Lower leg skin (tissue), 4 donors: Measurements from ENCODE around the gene KCNA5. TPM values are rescaled to one million over a fixed set of nuclear protein-coding genes. Genes with fewer than 3 reads are reported as not detected.

Source experiments
- DNase-seq, 2 donors: peaks; one replicate each; pipeline ENCODE4 v3.0.0-alpha.2; 2019; ENCODE audit warnings: low spot score in 2 of 2
- H3K4me3 ChIP-seq: fragments of 200-600 bp; sonication (generic); 2 replicates; pipeline ENCODE4 v1.5.1; 2017; ENCODE audit warnings: mild to moderate bottlenecking, low read depth; ENCODE audit not compliant: poor library complexity, severe bottlenecking
- POLR2A ChIP-seq, 2 donors: fragments of 450-650 bp; IDR thresholded peaks; one replicate each; pipeline ENCODE4 v1.6.1; 2016 to 2017; ENCODE audit warnings: antibody characterized with exemption in 2 of 2, mild to moderate bottlenecking in 1 of 2, moderate library complexity in 1 of 2
- WGBS, 2 donors: methylation state at CpG; one replicate each; pipeline ENCODE4 v1.1.5; 2018; 5-methylcytosine and 5-hydroxymethylcytosine counted together
- intact Hi-C: fragments of 100-400 bp; cut with DNase I; formaldehyde crosslinking; loops from one replicate; pipeline ENCODE4 v1.15.0; 2023; ENCODE audit warnings: low total_unique reads
- total RNA-seq, 4 donors: library from RNA; depleted of rRNA; stranded (reverse); fragments of >200 nt; gene quantifications; one replicate each; pipeline ENCODE4 v1.1.0, GENCODE V29; 2016
- TF ChIP-seq, protein P1 (sequence below), 3 donors: fragments of 450-650 bp; IDR thresholded peaks; one replicate each; pipeline ENCODE4 v1.5.1; 2016; ENCODE audit warnings: antibody characterized with exemption in 3 of 3, mild to moderate bottlenecking in 3 of 3, moderate library complexity in 2 of 3

The KCNA5 gene
- total RNA-seq, 4 donors from 2014 or later, result 0.11 to 0.62 (median 0.33) TPM

DNA sequence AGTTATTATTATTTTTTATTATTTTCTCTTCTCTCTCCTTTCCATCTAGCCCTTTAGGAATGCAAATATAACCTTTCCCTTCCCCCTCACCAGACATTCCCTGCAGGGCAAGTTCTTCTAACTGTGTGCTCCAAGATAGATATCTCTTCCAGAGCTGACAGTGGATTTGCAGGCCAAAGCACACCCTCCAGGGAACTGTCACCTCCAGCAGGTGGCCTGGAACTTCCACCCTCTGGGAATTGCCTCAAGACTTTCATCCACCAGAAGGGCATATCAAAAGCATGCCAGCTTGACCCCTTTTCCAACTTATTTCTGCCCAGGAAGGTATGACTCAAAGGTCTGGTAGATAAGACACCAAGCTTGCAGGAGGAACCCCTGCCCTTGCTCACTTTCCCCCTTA lies 13.6 kb upstream of the KCNA5 start:
- H3K4me3 ChIP-seq, result no peak overlapping the region
- no peak for DNase-seq
- intact Hi-C loops, result no loop called here
- TF ChIP-seq POLR2A (IDR thresholded peaks at IDR 0.05), result no peak
- TF ChIP-seq, protein P1, sequence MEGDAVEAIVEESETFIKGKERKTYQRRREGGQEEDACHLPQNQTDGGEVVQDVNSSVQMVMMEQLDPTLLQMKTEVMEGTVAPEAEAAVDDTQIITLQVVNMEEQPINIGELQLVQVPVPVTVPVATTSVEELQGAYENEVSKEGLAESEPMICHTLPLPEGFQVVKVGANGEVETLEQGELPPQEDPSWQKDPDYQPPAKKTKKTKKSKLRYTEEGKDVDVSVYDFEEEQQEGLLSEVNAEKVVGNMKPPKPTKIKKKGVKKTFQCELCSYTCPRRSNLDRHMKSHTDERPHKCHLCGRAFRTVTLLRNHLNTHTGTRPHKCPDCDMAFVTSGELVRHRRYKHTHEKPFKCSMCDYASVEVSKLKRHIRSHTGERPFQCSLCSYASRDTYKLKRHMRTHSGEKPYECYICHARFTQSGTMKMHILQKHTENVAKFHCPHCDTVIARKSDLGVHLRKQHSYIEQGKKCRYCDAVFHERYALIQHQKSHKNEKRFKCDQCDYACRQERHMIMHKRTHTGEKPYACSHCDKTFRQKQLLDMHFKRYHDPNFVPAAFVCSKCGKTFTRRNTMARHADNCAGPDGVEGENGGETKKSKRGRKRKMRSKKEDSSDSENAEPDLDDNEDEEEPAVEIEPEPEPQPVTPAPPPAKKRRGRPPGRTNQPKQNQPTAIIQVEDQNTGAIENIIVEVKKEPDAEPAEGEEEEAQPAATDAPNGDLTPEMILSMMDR (IDR thresholded peaks at IDR 0.05), result no peak

DNA sequence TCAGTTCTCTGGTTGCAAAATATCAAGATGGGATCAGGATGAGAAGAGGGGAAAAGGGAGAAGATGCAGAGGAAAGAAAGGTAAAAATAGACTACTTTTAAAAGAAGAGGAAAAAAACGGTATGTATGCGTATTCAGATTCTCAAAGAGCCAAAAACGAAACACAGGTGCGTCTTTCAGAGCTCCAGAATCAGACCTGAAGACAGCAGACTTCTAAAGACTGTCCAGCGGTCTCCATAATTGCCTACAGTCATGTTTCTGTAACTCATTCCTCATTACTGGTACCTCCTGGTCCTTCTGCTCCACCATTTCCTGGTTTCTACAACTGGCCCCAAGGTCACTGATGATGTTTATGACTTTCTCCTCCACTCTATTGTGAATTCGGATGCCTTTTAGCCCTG lies 12.4 kb upstream of the KCNA5 start:
- DNase-seq, result no peak
- 84% methylated on average over 6 of the region's 6 CpGs for WGBS, 2 donors
- intact Hi-C loops, result no loop called here
- no peak for TF ChIP-seq POLR2A (IDR thresholded peaks at IDR 0.05)
- TF ChIP-seq, protein P1 (IDR thresholded peaks at IDR 0.05), result no peak
- H3K4me3 ChIP-seq, result no peak overlapping the region

DNA sequence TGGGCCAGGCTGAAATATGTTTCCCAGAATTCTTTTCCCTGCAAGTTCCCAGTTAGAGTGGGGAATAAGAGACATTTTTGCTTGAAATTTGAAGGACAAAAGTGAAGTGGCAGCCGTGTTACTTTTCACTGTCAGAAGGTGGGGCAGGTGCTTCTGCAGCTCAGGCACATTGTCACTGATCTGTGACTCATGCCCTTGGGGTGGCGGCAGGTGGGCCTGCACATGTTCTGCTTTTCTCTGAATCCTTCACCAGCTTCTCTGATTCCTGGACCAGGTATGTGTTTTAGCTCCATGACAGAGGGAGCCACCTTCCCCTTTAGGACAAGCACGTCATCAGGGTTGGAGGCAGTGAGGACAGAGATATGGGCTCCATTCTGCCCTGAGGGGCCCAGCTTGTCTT lies 11.7 kb upstream of the KCNA5 start:
- no peak overlapping the region for H3K4me3 ChIP-seq
- TF ChIP-seq, protein P1 (IDR thresholded peaks at IDR 0.05), result no peak
- no peak for TF ChIP-seq POLR2A (IDR thresholded peaks at IDR 0.05)
- intact Hi-C loops, result no loop called here
- DNase-seq, result no peak
- WGBS, 2 donors, result 92% methylated on average over 3 of the region's 3 CpGs

DNA sequence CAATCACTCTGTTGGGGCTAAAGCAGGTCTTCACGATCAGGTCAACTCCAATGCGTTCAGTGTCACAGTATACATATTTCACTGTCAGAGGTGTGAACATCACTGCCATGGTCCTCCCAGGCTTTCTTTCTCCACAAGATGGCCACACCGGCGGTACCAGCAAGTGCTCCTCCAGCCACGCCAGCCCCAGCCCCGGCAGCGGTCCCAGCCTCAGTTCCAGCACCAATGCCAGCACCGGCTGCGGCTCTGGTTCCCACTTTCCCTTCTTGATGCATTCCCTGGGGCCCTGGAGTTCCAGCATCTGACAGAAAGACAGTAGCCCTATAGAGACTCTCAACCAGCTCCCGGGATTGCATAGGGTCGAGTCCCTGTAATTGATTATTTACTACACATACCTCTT lies 10.9 kb upstream of the KCNA5 start:
- intact Hi-C loops, result no loop called here
- TF ChIP-seq POLR2A (IDR thresholded peaks at IDR 0.05), result no peak
- TF ChIP-seq, protein P1 (IDR thresholded peaks at IDR 0.05), result no peak
- no peak for DNase-seq
- H3K4me3 ChIP-seq, result no peak overlapping the region
- WGBS, 2 donors, result 96 to 98% methylated on average over 11 of the region's 11 CpGs

DNA sequence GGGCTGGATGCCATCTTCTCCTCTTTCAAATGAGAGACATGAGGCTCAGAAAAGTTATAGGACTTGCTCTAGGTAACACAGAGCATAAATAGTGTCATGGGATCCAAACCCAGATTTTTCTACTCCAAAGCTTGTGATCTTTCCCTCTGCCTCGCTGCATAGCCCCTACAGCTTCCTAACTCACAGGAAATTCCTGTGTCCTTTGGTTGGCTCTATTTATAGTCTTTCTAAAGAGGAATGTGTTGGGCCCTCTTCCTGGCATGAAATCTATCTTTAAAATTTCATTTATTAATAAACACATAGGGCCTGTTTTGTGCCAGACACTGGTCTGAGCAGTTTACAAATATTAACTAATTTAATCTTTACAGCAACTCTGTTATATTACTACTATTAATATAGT lies 9.8 kb upstream of the KCNA5 start:
- H3K4me3 ChIP-seq, result no peak overlapping the region
- intact Hi-C loops, result no loop called here
- WGBS, 2 donors, result 54 to 61% methylated on average over 1 of the region's 1 CpG
- DNase-seq, result no peak
- no peak for TF ChIP-seq POLR2A (IDR thresholded peaks at IDR 0.05)
- TF ChIP-seq, protein P1 (IDR thresholded peaks at IDR 0.05), result no peak

DNA sequence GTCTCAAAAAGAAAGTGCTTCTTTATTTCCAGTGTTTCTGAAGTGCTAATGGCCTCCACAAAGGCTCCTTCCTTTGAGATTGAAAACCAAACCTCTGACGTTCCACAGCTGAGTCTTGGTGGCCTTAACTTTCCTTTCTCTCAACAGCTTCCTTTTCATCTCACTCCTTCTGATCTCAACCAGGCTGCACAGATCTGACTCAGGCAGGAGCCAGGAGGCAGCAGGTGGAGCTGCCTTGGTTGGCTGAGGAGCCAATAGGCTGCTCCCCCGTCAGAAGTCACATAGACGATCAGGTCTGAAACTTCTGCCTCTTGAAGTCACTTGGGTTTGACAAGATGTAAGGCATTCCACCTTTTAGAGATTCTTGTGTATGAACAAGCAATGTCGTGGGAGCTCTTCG lies 9.1 kb upstream of the KCNA5 start:
- intact Hi-C loops, result no loop called here
- no peak overlapping the region for H3K4me3 ChIP-seq
- DNase-seq, result no peak
- WGBS, 2 donors, result 83 to 88% methylated on average over 5 of the region's 5 CpGs
- TF ChIP-seq POLR2A (IDR thresholded peaks at IDR 0.05), result no peak
- TF ChIP-seq, protein P1 (IDR thresholded peaks at IDR 0.05), result no peak
